Transverse colon (tissue), 4 donors: ENCODE measurements around the gene GOSR2. TPM values are rescaled to one million over a fixed set of nuclear protein-coding genes. Genes with fewer than 3 reads are reported as not detected.

Experiments
- DNase-seq: peaks from one replicate; pipeline ENCODE4 v3.0.0-alpha.2; 2019
- H3K27ac ChIP-seq, 4 donors: fragments of 200-600 bp; sonication (generic); 2 replicates each; pipeline ENCODE4 v1.5.1; 2016 to 2018; ENCODE audit warnings: inconsistent platforms in 4 of 4
- H3K27me3 ChIP-seq: fragments of 200-600 bp; sonication (generic); 2 replicates; pipeline ENCODE4 v1.5.1; 2017; ENCODE audit warnings: inconsistent platforms
- H3K36me3 ChIP-seq, 4 donors: fragments of 200-600 bp; sonication (generic); 2 replicates each; pipeline ENCODE4 v1.5.1; 2017 to 2019; ENCODE audit warnings: inconsistent platforms in 4 of 4
- H3K4me1 ChIP-seq, 4 donors: fragments of 200-600 bp; sonication (generic); 2 replicates each; pipeline ENCODE4 v1.5.1; 2017 to 2020; ENCODE audit warnings: inconsistent platforms in 4 of 4
- H3K4me3 ChIP-seq, 4 donors: fragments of 200-600 bp; sonication (generic); 1 replicate in 1 of 4; 2 replicates in 3 of 4; pipeline versions ENCODE4 v1.5.1 to v1.6.1; 2017 to 2019; ENCODE audit warnings: inconsistent platforms in 4 of 4
- H3K9me3 ChIP-seq, 2 donors: fragments of 200-600 bp; sonication (generic); 2 replicates each; pipeline ENCODE4 v1.5.1; 2017 to 2019; ENCODE audit warnings: inconsistent platforms in 2 of 2
- CTCF ChIP-seq, 5 experiments: fragments of 200-600 bp in 3 of 5; fragments of 450-650 bp in 2 of 5; sonication (generic) in 3 of 5; IDR thresholded peaks; 1 replicate in 2 of 5; 2 replicates in 3 of 5; pipeline ENCODE4 v1.5.1; 2016 to 2017; ENCODE audit warnings: antibody characterized with exemption in 5 of 5, inconsistent platforms in 3 of 5, mild to moderate bottlenecking in 2 of 5, moderate library complexity in 1 of 5
- EP300 ChIP-seq: sonication (generic); formaldehyde crosslinking; IDR thresholded peaks from one replicate; pipeline ENCODE4 v1.6.1; 2017; ENCODE audit warnings: antibody characterized with exemption, low read depth
- POLR2A ChIP-seq: fragments of 450-650 bp; IDR thresholded peaks from one replicate; pipeline ENCODE4 v1.6.1; 2016; ENCODE audit warnings: antibody characterized with exemption, mild to moderate bottlenecking, moderate library complexity
- POLR2AphosphoS5 ChIP-seq, 3 donors: sonication (generic); formaldehyde crosslinking; IDR thresholded peaks; one replicate each; pipeline ENCODE4 v1.6.1; 2016; ENCODE audit warnings: antibody characterized with exemption in 3 of 3
- WGBS, 2 donors: methylation state at CpG; one replicate each; pipeline ENCODE4 v1.1.5; 2018; ENCODE audit warnings: low coverage in 1 of 2; 5-methylcytosine and 5-hydroxymethylcytosine counted together
- in situ Hi-C, 4 donors: fragments of 200-750 bp; cut with MboI; loops; one replicate each; pipeline versions ENCODE4 v1.15.0 to v1.15.1; 2017; ENCODE audit warnings: low sequenced_read_pairs in 3 of 4, low pct_ligation_motif_present in 1 of 4, low pct_unique_long_range_greater_than_20kb in 1 of 4
- intact Hi-C: fragments of 100-400 bp; cut with DNase I; formaldehyde crosslinking; loops from one replicate; pipeline ENCODE4 v1.15.1; 2023; ENCODE audit warnings: low total_unique reads
- total RNA-seq, 4 donors: library from RNA; depleted of rRNA; stranded (reverse); fragments of >200 nt; gene quantifications; one replicate each; pipeline ENCODE4 v1.1.0, GENCODE V29; 2016

The GOSR2 gene
- total RNA-seq, 4 donors from 2014 or later, result 50.0 to 102 (median 62.8) TPM

GRCh38 chr17:46896991-46897390 is 26.0 kb upstream of the GOSR2 start:
- no peak overlapping the region for H3K4me3 ChIP-seq
- intact Hi-C loops (no loop called here), in situ Hi-C loops (no loop called here)
- DNase-seq, result no peak
- H3K9me3 ChIP-seq, result no peaks in the 10 kb centered on the region
- H3K27ac ChIP-seq, result no peak overlapping the region
- TF ChIP-seq POLR2AphosphoS5 (IDR thresholded peaks at IDR 0.05), result no peak
- H3K4me1 ChIP-seq, result no peaks in the 10 kb centered on the region
- WGBS, 2 donors, result 83% methylated on average over 9 of the region's 9 CpGs; no CpG with 5 or more reads in 1 of the 2 donors
- no peaks in the 10 kb centered on the region for H3K36me3 ChIP-seq
- H3K27me3 ChIP-seq, result peaks cover 27% of the 10 kb centered on the region

GRCh38 chr17:46898364-46898763 is 24.6 kb upstream of the GOSR2 start:
- Histone ChIP-seq H3K27ac (no peak overlapping the region), H3K9me3 (no peaks in the 10 kb centered on the region), H3K36me3 (no peaks in the 10 kb centered on the region), H3K27me3 (peaks cover 14% of the 10 kb centered on the region), H3K4me1 (no peaks in the 10 kb centered on the region), H3K4me3 (no peak overlapping the region)
- WGBS, 2 donors, result 56 to 60% methylated on average over 2 of the region's 2 CpGs
- no peak for DNase-seq
- TF ChIP-seq CTCF (IDR thresholded peaks at IDR 0.05) (no peak), POLR2AphosphoS5 (IDR thresholded peaks at IDR 0.05) (no peak), EP300 (no peak), POLR2A (no peak)
- intact Hi-C loops (no loop called here), in situ Hi-C loops (no loop called here)

GRCh38 chr17:46898860-46899259 is 24.1 kb upstream of the GOSR2 start:
- Histone ChIP-seq H3K9me3 (no peaks in the 10 kb centered on the region), H3K4me3 (no peak overlapping the region), H3K27me3 (peaks cover 14% of the 10 kb centered on the region), H3K36me3 (no peaks in the 10 kb centered on the region), H3K4me1 (no peaks in the 10 kb centered on the region), H3K27ac (no peak overlapping the region)
- DNase-seq, result no peak
- TF ChIP-seq CTCF (IDR thresholded peaks at IDR 0.05), result no peak
- intact Hi-C loops (no loop called here), in situ Hi-C loops (no loop called here)
- 95 to 98% methylated on average over 5 of the region's 5 CpGs for WGBS, 2 donors

- intact Hi-C loops, result no loop called here
- no peak for TF ChIP-seq EP300
- TF ChIP-seq POLR2AphosphoS5 (IDR thresholded peaks at IDR 0.05), result no peak
- TF ChIP-seq POLR2A, result no peak
- no peak for TF ChIP-seq CTCF (IDR thresholded peaks at IDR 0.05)
- WGBS, 2 donors, result 79 to 81% methylated on average over 3 to 9 of the region's 9 CpGs
These were observed 21.7 kb upstream of the GOSR2 start for GRCh38 chr17:46901291-46901690.

More at GRCh38 chr17:46901291-46901690, 21.7 kb upstream of the GOSR2 start:
- H3K36me3 ChIP-seq, result no peaks in the 10 kb centered on the region
- DNase-seq, result no peak
- H3K9me3 ChIP-seq, result no peaks in the 10 kb centered on the region
- no peak overlapping the region for H3K4me3 ChIP-seq
- in situ Hi-C loops, result no loop called here
- no peaks in the 10 kb centered on the region for H3K4me1 ChIP-seq
- no peak overlapping the region for H3K27ac ChIP-seq
- H3K27me3 ChIP-seq, result no peaks in the 10 kb centered on the region
